Omental fat pad (tissue), 4 donors: ENCODE data around the gene ZNF521. TPM values are rescaled to one million over a fixed set of nuclear protein-coding genes. Genes with fewer than 3 reads are reported as not detected.

Experiments
- ATAC-seq: fragments of 150-250 bp; one replicate; pipeline ENCODE4 v1.9.1; 2016; ENCODE audit warnings: mild to moderate bottlenecking, moderate library complexity; ENCODE audit not compliant: low FRiP score
- DNase-seq: peaks from one replicate; pipeline ENCODE4 v3.0.0-alpha.2; 2019; ENCODE audit warnings: low spot score
- total RNA-seq, 4 donors: library from RNA; depleted of rRNA; stranded (reverse); fragments of >200 nt; gene quantifications; one replicate each; pipeline ENCODE4 v1.1.0, GENCODE V29; 2016
- TF ChIP-seq, protein P1 (sequence below), 3 donors: fragments of 450-650 bp; IDR thresholded peaks; one replicate each; pipeline ENCODE4 v1.5.1; 2016 to 2017; ENCODE audit warnings: antibody characterized with exemption in 3 of 3, mild to moderate bottlenecking in 3 of 3, moderate library complexity in 2 of 3

The ZNF521 gene
- total RNA-seq, 4 donors from 2014 or later = 15.0 to 79.9 (median 28.1) TPM

DNA sequence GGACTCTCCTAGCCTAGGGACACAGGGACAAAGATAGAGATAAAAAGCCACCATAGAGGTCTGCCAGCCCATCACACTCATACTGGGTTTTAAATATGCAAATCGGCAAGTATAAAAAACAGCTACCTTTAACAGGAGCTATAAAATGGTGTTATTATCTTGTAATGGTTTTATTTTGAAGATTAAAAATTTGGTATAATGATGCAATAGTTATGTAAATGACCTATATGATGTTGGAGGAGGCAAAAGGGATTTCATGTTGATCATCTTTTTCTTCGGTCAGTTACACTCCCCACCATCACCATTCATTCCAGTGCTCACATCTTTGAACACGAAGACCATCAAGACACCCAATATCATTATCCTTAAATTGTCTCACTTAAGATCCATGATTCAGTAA is 11.2 kb downstream of the ZNF521 start:
- TF ChIP-seq, protein P1, sequence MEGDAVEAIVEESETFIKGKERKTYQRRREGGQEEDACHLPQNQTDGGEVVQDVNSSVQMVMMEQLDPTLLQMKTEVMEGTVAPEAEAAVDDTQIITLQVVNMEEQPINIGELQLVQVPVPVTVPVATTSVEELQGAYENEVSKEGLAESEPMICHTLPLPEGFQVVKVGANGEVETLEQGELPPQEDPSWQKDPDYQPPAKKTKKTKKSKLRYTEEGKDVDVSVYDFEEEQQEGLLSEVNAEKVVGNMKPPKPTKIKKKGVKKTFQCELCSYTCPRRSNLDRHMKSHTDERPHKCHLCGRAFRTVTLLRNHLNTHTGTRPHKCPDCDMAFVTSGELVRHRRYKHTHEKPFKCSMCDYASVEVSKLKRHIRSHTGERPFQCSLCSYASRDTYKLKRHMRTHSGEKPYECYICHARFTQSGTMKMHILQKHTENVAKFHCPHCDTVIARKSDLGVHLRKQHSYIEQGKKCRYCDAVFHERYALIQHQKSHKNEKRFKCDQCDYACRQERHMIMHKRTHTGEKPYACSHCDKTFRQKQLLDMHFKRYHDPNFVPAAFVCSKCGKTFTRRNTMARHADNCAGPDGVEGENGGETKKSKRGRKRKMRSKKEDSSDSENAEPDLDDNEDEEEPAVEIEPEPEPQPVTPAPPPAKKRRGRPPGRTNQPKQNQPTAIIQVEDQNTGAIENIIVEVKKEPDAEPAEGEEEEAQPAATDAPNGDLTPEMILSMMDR (IDR thresholded peaks at IDR 0.05) = no peak
- ATAC-seq (no peak), DNase-seq (no peak)

DNA sequence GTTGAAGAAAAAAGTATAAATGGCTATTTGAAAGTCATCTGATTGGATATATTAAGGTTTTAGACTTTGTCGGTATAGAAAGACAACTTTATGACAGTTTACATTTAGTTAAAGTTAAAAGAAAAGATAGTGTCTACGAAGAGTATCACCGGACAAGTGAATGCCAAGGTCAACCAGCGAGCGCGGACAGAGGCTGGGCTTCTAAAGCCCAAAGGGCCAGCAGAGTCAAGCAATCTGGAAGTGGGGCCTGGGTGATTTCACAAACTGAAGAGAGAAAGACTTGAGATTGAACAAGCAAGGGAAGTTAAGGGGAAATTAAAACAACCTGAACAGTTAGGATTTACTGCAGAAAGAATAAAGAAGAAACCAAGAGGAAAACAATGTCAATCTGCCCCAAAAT is 16.3 kb downstream of the ZNF521 start:
- TF ChIP-seq, protein P1 (IDR thresholded peaks at IDR 0.05) = no peak
- ATAC-seq (no peak), DNase-seq (no peak)

DNA sequence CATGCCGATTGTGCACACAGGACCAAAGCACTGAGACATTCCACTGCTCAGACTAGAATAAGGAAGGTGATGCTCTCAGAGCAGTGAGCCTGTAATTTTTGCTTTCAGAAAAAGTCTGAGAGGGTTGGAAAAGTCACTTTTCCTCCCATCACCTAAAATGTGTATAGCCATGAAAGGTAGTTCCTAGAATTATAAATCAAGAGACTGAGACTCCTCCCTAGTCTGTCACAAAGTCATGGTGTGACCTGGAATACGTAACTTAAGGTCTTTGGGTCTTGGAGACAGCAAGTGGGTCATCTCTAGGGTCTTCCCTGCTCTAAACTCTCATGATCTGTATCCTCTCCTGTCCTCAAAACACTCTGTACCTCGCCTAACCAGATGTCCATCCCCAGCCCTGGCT is 16.9 kb downstream of the ZNF521 start:
- DNase-seq (no peak), ATAC-seq (no peak)
- TF ChIP-seq, protein P1 (IDR thresholded peaks at IDR 0.05) = no peak

DNA sequence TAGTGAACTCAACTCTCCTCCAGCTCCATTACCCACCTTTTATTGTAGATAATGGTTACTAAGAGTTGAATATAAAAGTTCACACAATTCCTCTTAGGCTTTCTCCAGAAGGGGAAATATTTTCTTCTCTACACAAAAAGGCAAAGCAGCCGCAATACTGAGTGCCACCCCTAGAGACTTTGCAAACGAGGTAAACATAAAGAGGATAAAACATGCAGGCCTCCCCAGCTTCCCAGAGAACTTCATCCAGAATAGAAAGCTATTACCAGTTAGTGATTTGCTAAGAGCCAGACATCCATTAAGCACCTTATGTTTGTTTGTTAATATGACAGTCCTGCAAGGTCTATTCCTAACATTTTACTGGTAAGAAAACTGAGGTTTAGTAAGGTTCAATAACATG is 17.4 kb downstream of the ZNF521 start:
- no peak for DNase-seq
- TF ChIP-seq, protein P1 (IDR thresholded peaks at IDR 0.05) = no peak
- no peak for ATAC-seq

DNA sequence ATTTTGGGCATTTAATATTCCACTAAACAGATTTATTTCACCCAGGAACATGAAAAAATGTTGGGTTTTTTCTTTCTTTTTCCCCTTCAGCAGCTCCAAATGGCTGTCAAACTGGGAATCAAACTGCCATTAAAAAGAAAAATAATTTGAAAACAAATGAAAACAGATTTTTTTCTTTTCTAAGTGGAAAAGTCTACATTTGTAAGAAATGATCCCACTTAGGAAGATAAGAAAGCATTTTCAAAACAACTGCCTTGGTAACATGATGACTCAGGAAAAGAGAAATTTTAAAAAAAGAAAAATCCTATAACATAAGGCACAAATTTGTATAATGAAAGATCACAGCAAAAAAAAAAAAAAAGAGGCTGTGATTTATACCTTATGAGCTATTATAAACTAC is 20.0 kb downstream of the ZNF521 start:
- ATAC-seq = no peak

DNA sequence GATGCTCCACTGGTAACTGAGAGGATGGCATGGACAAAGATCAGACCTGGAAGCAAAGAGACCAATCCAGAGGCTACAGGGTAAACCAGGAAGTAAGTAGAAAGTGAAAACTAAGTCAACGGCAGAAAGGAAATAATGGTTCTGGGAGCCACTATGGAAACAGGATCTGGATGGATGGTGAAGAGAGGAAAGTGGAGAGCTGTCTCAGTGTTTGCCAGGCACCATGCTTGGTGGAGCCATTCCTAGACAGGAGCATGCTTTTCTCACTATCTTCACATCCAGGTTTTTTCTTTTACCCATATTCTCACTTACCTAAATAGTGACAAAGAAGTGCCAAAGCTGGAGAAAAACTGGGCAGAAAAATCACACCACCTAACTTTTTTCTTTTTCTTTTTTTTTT is 22.2 kb downstream of the ZNF521 start:
- ATAC-seq = no peak
- TF ChIP-seq, protein P1 (IDR thresholded peaks at IDR 0.05) = no peak
- DNase-seq = no peak

More for the DNA sequence above, 20.0 kb downstream of the ZNF521 start:
- TF ChIP-seq, protein P1 (IDR thresholded peaks at IDR 0.05) = no peak
- no peak for DNase-seq

DNA sequence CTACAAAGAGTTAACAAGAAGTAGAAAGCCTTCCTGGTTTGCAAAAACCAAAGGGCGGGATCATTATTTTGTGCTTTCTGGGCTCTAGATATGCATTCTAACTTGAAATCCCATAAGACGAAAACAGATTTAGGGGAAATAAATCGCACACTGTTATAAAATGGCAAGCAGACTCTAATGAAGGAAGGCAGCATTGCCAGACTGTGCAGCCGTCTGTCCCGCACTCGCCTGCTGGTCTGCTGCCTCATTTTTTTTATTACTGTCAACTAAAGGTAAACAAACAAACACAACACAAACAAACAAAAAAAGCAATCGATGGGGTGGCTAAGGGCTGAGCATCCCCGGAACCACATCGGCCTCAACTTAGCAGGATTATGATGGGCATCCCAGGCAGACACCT is 24.4 kb downstream of the ZNF521 start:
- ATAC-seq = no peak
- no peak for DNase-seq
- TF ChIP-seq, protein P1 (IDR thresholded peaks at IDR 0.05) = no peak
